DND-41 (cell line): ENCODE results near the gene CTNNBL1.

Experiments
- CTCF ChIP-seq: IDR thresholded peaks from 2 replicates; pipeline ENCODE4 v1.5.1; 2012; ENCODE audit warnings: borderline replicate concordance, low read length, moderate library complexity, mild to moderate bottlenecking; ENCODE audit not compliant: poor library complexity, severe bottlenecking; ENCODE audit errors: extremely low read depth
- EZH2 ChIP-seq: IDR thresholded peaks from 3 replicates; pipeline ENCODE4 v1.6.1; 2012; ENCODE audit warnings: borderline replicate concordance, low read depth, mild to moderate bottlenecking, moderate library complexity, low read length, inconsistent platforms; ENCODE audit not compliant: severe bottlenecking

DNA sequence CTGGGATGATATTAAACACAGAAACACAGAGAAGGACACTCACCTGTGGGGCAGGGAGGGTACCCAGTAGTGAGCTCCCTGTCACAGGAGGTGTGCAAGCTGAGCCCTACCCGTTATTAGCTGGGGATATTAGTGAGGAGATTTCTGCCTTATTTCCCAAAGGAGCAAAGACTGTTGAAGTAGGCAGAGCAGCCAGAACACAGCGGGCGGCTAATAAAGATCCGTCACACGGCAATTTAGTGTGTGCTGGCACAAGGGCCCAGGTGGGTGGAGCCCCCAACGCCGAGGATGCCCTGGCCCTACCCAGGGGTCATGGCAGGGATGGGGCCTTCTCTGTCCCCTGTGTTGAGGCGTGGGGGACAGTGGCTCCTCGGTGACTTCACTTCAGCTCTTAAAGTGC lies 217.4 kb downstream of the CTNNBL1 start:
- no peak for TF ChIP-seq CTCF
- no peak for TF ChIP-seq EZH2
